Erythroblast (primary cell): ENCODE measurements around the gene OR2T34.
"Not testable (repeated sequence)": the region's sequence is repeated elsewhere in the genome, so short reads cannot be mapped to it uniquely, and the experiment has no call there.

Experiments
- DNase-seq, 2 experiments: peaks; one replicate each; lab custom pipeline; 2025; lab: John Stamatoyannopoulos, UW
- GATA1 ChIP-seq: IDR thresholded peaks from 2 replicates; pipeline ENCODE4 v1.6.1; 2011; ENCODE audit warnings: low read depth, mild to moderate bottlenecking, control low read depth, low read length, moderate library complexity
- POLR2A ChIP-seq: IDR thresholded peaks from 2 replicates; pipeline ENCODE4 v1.6.1; 2011; ENCODE audit warnings: mild to moderate bottlenecking, low read length

The OR2T34 gene

GRCh38 chr1:248574657-248575056 lies at the start of gene OR2T34:
TSS of gene OR2T34 (minus strand) at chr1:248574757. CDS start at chr1:248574757, 0 bp downstream.
- DNase-seq, result not testable (repeated sequence)

DNA sequence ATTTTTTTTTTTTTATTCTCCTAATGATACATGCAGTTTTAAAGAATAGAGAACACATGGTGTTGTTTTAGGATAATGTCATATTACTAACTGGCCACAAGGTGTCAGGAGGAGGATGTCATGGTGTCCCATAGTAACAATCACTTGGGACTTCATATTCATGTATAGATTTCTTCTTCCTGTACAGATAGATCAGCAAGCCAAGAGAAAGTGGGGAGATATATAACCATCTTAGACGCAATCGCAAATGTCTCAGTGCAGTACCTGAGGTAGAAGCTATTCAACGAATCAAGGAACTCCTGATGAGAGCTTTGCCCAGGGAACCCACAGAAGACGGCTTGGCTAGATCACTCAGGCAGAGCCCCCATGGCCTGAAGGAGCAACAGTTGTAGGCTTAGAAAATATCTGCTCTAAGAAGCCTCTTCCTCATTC lies 48.0 kb upstream of the OR2T34 start:
- peak; percentile 6 to 27 for DNase-seq
- no peak for TF ChIP-seq GATA1
- TF ChIP-seq POLR2A, result no peak

GRCh38 chr1:248621770-248622169 lies 47.2 kb upstream of the OR2T34 start:
- TF ChIP-seq GATA1 (no peak), POLR2A (no peak)
- no peak for DNase-seq

DNA sequence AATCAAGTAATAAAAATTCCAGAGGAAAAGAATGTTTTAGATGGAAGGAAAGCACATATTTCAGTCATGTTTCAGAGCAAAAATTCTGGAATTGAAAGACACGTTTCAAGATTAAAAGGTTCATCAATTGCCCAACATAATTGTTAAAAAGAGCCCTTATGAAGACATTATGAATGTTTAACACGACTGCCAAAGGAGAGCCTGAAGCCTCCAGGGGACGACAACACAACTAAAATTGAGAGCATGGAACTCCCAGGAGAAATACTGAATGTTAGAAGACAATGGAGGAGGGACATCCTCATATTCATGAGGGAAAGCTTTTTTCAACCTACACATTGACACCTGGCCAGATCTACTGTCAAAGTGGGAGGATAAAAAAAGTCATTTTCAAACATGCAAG lies 44.3 kb upstream of the OR2T34 start:
- TF ChIP-seq POLR2A, result no peak
- TF ChIP-seq GATA1, result no peak
- peak; percentile 14 to 57 for DNase-seq

- no peak for TF ChIP-seq POLR2A
Measured at GRCh38 chr1:248618119-248618518, 43.6 kb upstream of the OR2T34 start.

DNA sequence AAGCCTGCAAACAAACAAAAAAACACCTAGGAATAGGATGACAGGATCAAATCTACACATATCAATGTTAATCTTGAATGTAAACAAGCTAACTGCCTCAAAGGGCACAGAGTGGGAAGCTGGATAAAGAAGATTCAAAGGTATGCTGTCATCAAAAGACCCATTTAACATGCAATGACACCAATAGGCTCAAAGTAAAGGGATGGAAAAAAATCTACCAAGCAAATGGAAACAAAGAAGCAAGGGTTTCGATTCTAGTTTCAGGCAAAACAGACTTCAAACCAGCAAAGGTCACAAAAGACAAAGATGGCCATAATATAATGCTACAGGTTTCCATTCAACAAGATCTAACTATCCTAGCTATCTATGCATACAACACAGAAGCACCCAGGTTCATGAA lies 39.2 kb upstream of the OR2T34 start:
- DNase-seq, result no peak

More at GRCh38 chr1:248618119-248618518, 43.6 kb upstream of the OR2T34 start:
- no peak for DNase-seq

GRCh38 chr1:248611883-248612414 lies 37.4 kb upstream of the OR2T34 start:
- no peak for TF ChIP-seq GATA1
- TF ChIP-seq POLR2A, result no peak

More for the DNA sequence above, 39.2 kb upstream of the OR2T34 start:
- TF ChIP-seq GATA1 (no peak), POLR2A (no peak)

GRCh38 chr1:248610301-248610700 lies 35.7 kb upstream of the OR2T34 start:
- no peak for DNase-seq
- TF ChIP-seq GATA1 (no peak), POLR2A (no peak)

More at GRCh38 chr1:248611883-248612414, 37.4 kb upstream of the OR2T34 start:
- DNase-seq, result no peak

GRCh38 chr1:248599396-248599795 lies 24.8 kb upstream of the OR2T34 start:
- no peak for DNase-seq
- TF ChIP-seq GATA1, result no peak
- TF ChIP-seq POLR2A, result no peak

DNA sequence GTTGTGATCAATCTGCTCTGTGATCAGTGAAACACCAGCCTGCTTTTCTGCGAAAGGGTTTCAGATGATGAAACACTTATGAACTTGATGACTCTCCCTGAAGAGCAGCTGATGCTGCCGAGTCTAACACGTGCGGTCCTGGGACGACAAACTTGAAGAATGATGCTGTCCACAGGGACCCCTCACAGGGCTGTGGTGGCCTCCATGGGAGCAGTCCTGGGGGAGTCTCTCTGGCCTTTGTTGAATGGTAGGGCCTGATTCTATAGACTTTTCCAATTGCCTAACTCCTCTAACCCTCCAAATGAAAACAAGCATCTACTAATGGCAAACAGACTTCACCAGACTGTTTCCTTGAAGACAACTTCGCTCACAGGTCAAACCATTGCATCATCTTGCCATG lies 23.0 kb upstream of the OR2T34 start, which contains the start of gene OR2T10:
Gene OR2T10 (minus strand): TSS at position 112 of the 400 bp plus-strand sequence. CDS start 3,932 bp downstream, outside the sequence.
- TF ChIP-seq GATA1 (no peak), POLR2A (no peak)

DNA sequence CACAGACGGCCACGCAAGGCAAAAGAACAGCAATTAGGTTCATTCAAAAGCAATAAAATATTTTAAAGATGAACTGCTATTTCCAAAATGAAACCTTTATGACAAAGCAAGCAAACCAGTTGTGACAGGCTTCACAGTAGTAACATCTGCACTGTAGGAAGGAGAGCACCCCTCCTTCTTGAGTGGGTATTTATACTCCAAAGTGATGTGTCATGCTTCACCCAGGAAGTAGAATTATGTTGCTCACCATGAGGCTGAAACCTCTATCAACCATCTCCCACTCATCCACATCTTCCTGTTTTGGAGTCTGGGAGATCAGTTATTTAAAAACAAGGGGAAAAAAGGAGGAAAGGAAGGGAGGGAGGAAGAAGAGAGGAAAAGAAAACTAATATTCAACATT lies 22.1 kb upstream of the OR2T34 start:
- TF ChIP-seq POLR2A (no peak), GATA1 (no peak)
- DNase-seq, result no peak

More for the DNA sequence above, 23.0 kb upstream of the OR2T34 start, which contains the start of gene OR2T10:
- no peak for DNase-seq

DNA sequence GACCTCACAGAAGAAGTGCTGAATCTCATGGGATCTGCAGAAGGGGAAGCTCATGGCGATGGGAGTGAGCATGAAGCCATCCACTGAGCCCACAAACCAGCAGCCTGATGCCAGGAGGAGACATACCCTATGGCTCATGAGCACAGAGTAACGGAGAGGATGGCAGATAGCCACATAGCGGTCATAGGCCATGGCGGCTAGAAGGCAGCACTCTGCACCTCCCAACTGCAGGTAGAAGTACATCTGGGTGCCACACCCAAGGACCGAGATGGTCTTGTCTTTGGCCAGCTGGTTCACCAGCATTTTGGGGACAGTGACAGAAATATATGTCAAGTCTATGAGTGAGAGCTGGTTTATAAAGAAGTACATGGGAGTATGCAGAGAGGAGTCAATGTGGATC lies 18.7 kb upstream of the OR2T34 start:
- TF ChIP-seq POLR2A (no peak), GATA1 (no peak)
- DNase-seq, result no peak

GRCh38 chr1:248592655-248593054 lies 18.1 kb upstream of the OR2T34 start:
- TF ChIP-seq GATA1 (no peak), POLR2A (no peak)
- no peak for DNase-seq

GRCh38 chr1:248590055-248590454 lies 15.5 kb upstream of the OR2T34 start:
- TF ChIP-seq GATA1 (no peak), POLR2A (no peak)
- no peak for DNase-seq

DNA sequence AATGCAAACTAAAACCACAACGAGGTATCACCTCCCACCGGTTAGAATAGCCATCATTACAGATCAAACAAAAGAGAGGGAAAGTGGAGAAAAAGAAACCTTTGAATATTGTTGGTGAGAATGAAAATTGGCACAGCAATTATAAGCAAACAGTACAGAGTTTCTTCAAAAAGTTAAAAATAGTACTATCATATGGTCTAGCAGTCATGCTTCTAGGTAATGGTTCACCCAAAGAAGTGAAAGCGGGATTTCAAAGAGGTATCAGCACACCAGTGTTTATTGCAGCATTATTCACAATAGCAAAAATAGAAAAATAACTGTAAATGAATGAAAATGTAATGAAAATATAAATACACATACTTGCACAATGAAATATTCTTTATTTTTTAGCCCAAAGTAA lies 14.8 kb upstream of the OR2T34 start:
- TF ChIP-seq POLR2A (no peak), GATA1 (no peak)
- no peak for DNase-seq
